HG03460 (cell line): ENCODE data around the gene KRTAP9-4.
"Not testable (repeated sequence)": the region's sequence is repeated elsewhere in the genome, so short reads cannot be mapped to it uniquely, and the experiment has no call there.

Experiments
- ATAC-seq: cut with Tn5 transposase; IDR thresholded peaks from one replicate; pipeline ENCODE4 v1.9.1; 2021; ENCODE audit not compliant: unreplicated experiment

The KRTAP9-4 gene, protein sequence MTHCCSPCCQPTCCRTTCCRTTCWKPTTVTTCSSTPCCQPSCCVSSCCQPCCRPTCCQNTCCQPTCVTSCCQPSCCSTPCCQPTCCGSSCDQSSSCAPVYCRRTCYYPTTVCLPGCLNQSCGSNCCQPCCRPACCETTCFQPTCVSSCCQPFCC

DNA sequence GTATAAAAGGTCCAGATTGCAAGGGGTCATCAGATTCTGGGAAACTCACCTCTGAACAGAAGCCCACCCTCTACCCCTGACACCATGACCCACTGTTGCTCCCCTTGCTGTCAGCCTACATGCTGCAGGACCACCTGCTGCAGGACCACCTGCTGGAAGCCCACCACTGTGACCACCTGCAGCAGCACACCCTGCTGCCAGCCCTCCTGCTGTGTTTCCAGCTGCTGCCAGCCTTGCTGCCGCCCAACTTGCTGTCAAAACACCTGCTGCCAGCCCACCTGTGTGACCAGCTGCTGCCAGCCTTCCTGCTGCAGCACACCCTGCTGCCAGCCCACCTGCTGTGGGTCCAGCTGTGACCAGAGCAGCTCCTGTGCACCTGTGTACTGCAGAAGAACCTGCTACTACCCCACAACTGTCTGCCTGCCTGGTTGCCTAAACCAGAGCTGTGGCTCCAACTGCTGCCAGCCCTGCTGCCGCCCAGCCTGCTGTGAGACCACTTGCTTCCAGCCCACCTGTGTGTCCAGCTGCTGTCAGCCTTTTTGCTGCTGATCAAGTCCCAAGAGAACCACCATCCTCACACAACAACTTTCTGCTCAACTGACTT, at the start of gene KRTAP9-4:
Gene KRTAP9-4, plus strand, starts transcription at position 51 of the 604 bp plus-strand sequence. Its CDS starts 34 bp downstream, at position 85.
- not testable (repeated sequence) for ATAC-seq

DNA sequence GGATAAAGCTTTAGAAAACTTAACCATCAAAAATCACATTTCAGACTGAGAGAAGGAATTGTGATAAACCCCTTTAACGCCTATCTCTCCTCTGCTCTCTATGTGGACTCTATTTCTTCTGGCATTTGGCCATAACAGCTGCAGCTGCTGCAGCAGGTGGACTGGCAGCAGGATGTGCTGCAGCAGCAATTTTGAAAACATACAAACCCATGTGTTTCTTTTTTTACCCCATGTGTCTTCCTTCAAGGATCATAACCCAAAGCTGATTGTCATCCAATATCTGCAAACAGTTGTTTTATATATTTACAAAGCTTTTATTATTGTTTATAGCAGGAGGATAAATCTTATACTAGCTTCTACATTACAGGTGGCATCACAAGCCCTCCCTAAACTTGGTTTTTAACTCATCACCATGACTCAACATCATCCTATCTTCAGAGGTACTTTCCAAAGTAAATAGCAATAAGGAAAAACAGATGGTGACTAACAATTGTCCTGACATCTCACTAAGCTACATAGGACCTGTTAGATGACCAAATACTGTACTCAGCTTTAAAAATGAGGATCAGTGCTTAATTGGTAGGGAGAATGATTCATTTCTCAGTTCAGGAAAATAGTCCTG, 37.5 kb upstream of the KRTAP9-4 start:
- ATAC-seq: no peak

DNA sequence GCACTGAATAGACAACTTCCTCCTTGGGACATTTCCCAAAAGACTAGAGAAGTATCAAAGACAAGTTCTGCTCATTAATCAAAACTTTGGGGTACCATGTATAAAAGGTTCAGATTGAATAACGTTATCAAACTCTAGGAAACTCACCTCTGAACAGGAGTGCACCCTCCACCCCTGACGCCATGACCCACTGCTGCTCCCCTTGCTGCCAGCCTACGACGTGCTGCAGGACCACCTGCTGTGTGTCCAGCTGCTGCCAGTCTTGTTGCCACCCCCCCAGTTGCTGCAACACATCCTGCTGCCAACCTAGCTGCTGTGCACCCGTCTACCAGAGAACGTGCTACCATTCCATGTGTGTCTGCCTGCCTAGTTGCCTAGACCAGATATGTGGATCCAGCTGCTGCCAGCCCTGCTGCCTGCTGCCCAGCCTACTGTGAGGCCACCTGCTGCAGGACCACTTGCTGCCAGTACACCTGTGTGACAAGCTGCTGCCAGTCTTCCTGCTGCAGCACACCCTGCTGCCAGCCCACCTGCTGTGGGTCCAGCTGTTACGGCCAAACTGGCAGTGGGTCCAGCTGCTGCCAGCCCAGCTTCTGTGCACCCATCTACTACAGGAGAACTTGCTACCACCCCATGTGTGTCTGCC, 36.8 kb upstream of the KRTAP9-4 start:
- no peak for ATAC-seq

DNA sequence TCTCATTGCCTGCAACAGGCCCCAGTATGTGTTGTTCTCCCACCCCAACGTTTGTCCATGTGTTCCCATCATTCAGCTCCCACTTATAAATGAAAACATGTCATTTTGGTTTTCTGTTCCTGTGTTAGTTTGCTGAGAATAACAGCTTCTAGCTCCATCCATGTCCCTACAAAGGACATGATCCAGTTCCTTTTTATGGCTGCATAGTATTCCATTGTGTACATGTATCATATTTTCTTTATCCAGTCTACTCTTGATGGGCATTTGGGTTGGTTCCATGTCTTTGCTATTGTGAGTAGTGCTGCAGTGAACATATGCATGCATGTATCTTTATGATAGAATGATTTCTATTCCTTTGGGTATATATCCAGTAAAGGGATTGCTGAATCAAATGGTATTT, 33.8 kb upstream of the KRTAP9-4 start:
- no peak for ATAC-seq

DNA sequence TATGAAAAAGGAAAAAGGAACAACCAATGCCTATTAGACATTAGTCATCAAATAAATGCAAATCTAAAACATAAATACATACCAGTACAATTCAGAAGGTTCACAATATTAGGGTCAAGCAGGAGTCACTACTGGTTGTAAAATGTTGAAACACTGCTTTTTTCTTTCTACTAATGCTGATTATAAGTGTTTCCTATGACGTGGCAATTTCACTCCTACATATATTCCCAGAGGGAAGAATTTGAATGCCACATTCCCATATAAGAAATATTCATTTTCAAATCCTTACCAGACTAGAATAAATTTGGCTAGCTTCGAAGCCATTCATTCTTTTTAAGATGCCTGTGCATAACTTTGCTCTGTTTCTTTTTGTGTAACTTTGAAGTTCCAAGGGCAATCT, 25.7 kb upstream of the KRTAP9-4 start:
- ATAC-seq: no peak

DNA sequence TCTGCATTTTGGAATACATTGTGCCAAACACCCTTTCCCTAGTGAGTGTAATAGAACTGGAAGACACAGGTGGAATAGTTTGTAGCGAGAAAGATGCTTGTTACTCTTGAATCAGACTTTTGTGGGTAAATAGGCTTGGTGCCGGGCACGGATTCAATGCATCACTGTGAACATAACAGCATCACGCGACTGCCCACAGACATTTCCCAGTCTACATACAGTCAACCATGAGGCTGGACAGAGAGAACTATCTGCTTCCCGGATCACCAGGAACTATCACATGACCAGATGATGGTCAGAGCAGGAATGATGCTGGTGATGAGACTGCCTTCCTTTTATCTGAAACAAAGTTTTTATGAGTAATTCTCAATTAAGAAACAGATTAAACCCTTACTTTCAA, 23.4 kb upstream of the KRTAP9-4 start:
- no peak for ATAC-seq

DNA sequence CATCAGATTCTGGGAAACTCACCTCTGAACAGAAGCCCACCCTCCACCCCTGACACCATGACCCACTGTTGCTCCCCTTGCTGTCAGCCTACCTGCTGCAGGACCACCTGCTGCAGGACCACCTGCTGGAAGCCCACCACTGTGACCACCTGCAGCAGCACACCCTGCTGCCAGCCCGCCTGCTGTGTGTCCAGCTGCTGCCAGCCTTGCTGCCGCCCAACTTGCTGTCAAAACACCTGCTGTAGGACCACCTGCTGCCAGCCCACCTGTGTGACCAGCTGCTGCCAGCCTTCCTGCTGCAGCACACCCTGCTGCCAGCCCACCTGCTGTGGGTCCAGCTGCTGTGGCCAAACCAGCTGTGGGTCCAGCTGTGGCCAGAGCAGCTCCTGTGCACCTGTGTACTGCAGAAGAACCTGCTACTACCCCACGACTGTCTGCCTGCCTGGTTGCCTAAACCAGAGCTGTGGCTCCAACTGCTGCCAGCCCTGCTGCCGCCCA, 22.8 kb upstream of the KRTAP9-4 start, which contains the start of gene KRTAP9-2:
Gene KRTAP9-2, plus strand, starts transcription at position 51 of the 498 bp plus-strand sequence. Its CDS starts 7 bp downstream, at position 58.
- not testable (repeated sequence) for ATAC-seq

DNA sequence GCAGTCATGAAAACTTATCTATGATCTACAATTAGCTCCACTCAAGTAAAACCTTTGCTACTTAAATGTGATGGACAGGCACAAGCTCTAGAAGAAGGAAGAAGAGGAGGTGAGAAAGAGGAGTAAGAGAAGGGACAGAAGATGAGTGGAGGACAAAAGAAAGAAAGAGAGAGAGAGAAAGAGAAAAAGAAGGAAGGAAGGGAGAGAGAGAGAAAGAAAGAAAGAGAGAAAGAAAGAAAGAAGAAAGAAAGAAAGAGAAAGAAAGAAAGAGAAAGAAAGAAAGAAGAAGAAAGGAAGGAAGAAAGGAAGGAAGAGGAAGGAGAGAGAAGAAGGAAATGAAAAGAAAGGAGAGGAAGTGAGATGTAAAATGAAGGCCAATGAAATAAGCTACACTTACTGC, 19.4 kb upstream of the KRTAP9-4 start:
- no peak for ATAC-seq

DNA sequence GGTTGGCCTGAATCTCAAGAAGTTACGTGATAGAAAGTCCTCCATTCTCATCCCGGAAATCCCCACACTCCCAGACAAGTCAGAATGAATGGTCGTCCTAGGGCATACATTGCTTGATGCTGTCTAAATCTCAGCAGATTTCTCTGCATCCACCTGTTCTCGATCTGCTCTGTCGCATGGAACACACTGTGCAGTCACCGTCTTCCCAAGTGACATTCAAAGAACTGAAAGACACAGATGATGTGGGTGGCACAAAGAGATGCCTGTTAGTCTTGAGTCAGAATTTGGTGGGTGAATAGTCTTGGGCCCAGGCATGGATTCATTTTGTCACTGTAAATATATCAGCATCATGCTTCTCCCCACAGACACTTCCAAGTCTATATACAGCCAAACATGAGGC, 17.8 kb upstream of the KRTAP9-4 start:
- no peak for ATAC-seq

DNA sequence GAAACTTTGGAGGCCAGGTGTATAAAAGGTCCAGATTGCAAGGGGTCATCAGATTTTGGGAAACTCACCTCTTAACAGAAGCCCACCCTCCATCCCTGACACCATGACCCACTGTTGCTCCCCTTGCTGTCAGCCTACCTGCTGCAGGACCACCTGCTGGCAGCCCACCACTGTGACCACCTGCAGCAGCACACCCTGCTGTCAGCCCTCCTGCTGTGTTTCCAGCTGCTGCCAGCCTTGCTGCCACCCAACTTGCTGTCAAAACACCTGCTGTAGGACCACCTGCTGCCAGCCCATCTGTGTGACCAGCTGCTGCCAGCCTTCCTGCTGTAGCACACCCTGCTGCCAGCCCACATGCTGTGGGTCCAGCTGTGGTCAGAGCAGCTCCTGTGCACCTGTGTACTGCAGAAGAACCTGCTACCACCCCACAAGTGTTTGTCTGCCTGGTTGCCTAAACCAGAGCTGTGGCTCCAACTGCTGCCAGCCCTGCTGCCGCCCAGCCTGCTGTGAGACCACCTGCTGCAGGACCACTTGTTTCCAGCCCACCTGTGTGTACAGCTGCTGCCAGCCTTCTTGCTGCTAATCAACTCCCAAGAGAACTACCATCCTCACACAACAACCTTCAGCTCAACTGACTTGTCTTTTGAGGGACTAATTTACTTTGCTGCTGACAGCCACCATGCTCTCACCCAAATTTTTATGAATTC, 16.9 kb upstream of the KRTAP9-4 start, which contains the start of gene KRTAP9-3:
Gene KRTAP9-3, plus strand, starts transcription at position 51 of the 707 bp plus-strand sequence. Its CDS starts 53 bp downstream, at position 104.
- not testable (repeated sequence) for ATAC-seq

DNA sequence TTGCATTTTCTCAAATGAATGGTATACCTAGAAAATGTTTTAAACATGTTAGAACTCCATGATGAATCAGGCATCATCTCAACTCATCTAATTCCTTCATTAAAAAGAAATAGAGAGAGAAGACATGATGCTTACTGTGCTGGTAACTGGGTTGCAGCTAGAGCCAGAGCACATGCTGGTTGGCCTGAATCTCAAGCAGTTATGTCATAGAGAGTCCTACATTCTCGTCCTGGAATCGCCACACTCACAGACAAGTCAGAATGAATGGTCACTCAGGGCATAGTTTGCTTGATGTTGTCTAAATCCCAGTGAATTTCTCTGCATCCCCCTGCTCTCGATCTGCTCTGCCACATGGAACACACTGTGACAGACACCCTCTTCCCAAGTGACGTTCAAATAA, 12.4 kb upstream of the KRTAP9-4 start:
- ATAC-seq: not testable (repeated sequence)

DNA sequence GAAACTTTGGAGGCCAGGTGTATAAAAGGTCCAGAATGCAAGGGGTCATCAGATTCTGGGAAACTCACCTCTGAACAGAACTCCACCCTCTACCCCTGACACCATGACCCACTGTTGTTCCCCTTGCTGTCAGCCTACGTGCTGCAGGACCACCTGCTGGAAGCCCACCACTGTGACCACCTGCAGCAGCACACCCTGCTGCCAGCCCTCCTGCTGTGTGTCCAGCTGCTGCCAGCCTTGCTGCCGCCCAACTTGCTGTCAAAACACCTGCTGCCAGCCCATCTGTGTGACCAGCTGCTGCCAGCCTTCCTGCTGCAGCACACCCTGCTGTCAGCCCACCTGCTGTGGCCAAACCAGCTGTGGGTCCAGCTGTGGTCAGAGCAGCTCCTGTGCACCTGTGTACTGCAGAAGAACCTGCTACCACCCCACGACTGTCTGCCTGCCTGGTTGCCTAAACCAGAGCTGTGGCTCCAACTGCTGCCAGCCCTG, 11.5 kb upstream of the KRTAP9-4 start, which contains the start of gene KRTAP9-8:
Gene KRTAP9-8, plus strand, starts transcription at position 51 of the 489 bp plus-strand sequence. Its CDS starts 53 bp downstream, at position 104.
- not testable (repeated sequence) for ATAC-seq

DNA sequence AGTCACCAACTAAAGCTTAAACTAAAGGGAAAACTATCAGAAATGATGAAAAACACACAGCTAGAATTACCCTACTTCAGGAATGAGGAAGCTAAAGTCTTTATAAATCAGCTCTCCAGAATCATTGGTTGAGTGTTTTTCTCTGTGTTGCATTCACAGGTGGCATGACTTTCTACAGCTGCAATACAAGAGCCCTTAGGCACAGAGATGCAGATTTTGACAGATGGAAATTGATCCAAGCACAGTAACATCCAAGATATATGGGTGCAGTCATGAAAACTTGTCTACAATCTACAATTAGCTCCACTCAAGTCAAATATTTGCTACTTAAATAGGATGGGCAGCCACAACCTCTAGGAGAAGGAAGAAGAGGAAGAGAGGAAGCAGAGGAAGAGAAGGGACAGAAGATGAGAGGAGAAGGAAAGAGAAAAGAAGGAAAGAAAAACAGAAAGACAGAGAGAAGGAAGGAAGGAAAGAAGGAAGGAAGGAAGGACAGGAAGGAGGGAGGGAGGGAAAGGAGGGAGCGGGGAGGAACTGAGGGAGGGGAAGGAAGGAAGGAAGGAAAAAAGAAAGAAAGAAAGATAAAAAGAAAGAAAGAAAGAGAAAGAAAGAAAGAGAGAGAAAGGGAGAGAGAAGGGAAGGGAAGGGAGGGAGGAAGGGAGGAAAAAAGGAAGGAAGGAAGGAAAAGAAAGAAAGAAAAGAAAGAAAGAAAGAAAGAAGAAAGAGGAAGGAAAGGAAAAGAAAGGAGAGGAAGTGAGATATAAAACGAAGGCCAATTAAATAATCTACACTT, 2.3 kb upstream of the KRTAP9-4 start:
- not testable (repeated sequence) for ATAC-seq

DNA sequence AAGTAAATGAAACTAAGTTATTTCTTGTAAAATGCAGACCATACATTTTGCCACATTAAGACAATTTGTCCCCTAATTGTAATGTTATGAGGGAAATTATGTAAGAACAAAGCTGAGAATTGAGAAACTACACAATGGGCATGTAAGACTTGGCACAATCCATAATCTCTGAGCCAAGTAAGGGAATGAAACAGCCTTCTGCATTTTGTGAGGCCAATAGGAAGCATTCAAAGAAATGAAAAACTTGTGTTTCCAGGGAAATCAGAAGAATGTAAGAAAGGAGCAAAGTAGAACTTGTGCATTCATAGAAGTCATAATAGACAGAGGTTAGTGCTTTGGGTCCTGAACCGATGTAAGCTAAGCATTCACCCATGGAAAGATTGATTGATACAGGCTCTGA, 1.8 kb downstream of the KRTAP9-4 start:
- no peak for ATAC-seq

DNA sequence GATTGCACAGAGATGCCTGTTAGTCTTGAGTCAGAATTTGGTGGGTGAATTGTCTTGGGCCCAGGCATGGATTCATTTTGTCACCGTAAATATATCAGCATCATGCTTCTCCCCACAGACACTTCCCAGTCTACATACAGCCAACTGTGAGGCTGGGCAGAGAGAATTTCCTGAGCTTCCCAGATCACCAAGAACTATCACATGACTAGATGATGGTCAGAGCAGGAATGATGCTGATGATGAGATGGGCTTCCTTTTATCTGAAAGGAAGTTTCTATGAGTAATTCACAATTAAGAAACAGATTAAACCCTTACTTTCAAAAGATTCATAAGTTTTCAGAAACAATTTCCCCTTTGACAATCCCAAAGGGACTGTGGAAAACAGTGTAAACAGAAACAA, 5.4 kb downstream of the KRTAP9-4 start:
- ATAC-seq: no peak

DNA sequence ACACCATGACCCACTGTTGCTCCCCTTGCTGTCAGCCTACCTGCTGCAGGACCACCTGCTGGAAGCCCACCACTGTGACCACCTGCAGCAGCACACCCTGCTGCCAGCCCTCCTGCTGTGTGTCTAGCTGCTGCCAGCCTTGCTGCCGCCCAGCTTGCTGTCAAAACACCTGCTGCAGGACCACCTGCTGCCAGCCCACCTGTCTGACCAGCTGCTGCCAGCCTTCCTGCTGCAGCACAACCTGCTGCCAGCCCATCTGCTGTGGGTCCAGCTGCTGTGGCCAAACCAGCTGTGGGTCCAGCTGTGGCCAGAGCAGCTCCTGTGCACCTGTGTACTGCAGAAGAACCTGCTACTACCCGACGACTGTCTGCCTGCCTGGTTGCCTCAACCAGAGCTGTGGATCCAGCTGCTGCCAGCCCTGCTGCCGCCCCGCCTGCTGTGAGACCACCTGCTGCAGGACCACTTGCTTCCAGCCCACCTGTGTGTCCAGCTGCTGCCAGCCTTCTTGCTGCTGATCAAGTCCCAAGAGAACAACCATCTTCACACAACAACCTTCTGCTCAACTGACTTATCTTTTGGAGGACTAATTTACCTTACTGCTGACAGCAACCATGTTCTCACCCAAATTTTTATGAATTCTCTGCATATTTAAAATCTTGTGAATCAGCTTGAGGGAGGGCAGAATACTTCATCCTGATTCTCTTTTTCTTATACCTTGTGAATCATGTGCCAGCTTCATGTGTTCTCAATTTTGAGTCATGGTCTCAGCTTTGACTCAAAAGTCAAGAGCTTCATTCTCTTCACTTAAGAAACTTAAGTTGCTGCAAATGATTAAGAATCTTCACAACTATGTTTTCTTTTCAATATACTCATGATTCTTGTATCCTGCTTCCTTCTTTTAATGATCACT, 6.1 kb downstream of the KRTAP9-4 start, which contains the start of gene KRTAP9-9:
Gene KRTAP9-9, plus strand, starts transcription at position 4 of the 910 bp plus-strand sequence.
- ATAC-seq: not testable (repeated sequence)

DNA sequence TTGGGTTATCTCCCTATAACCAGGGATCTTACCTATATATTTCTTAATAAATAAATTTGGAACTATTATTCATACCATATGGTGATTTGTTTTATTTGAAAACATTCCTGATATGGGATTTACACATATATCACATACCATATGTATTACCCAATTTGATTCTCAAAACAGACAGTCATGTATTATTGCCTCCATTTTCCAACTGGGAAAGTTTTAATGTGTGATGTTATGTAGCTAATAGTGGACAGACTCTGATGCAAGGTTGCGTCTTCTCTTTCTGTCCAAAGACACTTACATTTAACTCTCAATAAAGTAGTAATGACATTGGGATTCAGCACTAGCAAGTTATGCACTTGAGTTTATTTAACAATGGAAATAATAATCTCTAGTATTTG, 6.8 kb downstream of the KRTAP9-4 start:
- no peak for ATAC-seq

DNA sequence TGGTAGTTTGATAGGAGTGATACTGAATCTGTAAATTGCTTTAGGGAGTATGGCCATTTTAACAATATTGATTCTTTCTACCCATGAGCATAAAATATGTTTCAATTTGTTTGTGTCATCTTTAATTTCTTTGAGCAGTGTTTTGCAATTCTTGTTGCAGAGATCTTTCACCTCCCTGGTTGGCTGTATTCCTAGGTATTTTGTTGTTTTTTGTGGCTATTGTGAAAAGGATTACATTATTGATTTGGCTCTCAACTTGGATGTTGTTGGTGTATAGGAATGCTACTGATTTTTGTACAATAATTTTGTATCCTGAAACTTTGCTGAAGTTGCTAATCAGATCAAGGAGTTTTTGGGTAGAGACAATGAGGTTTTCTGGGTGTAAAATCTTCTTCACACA, 8.9 kb downstream of the KRTAP9-4 start:
- no peak for ATAC-seq

DNA sequence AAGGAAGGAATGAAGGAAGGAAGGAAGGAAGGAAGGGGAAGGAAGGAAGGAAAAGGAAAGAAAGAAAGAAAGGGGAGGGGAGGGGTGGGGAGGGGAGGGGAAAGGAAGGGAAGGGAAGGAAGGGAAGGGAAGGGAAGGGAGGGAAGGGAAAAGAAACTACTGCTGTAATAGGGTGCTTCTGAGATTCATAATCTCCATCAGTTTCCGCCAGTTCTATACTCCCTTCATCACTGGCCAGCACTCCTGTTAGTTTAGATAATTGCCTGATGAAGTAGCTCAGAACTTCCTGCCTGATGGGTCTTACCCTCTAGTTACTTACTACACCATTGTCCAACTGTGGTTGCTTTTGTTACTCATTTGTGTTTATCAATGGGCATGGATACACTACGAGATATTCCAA, 13.7 kb downstream of the KRTAP9-4 start:
- no peak for ATAC-seq
